ENCODE data around the gene MAML2.

Gene MAML2

DNA sequence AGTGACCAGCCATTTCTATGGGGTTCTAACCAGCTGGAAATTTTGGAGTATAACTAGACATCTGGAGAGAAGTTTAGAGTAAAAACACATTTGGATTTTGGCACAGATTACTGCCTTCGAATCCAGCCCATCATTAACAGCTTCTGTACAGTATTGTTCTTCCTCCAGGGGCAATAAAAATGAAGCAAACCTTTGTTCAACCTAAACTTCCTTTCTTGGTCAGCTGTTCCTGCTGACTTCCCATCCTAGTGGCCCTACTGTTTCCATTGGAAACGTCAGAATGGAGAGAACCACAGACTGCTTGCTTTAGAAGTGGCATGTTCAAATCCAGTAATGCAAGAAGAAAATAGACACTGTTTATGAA, 215.4 kb downstream of the MAML2 start:
- H3K14ac ChIP-seq (ENCODE audit: low read length in 2 of 2) = no peak overlapping the region
- no peak overlapping the region for H2AFZ ChIP-seq (ENCODE audit: low read depth, low read length)
- H4K8ac ChIP-seq (ENCODE audit: low read length) = no peak overlapping the region
- H2AK5ac ChIP-seq (ENCODE audit: low read length, severe bottlenecking) = no peak overlapping the region
- DNase-seq = no peak
- H3K36me3 ChIP-seq (ENCODE audit: control insufficient read depth in 1 of 2, insufficient read depth in 2 of 2, low read depth in 1 of 2, low read length in 2 of 2) = peaks cover 0 to 8% of the 10 kb centered on the region in 2 experiments
- H3K4ac ChIP-seq (ENCODE audit: low read depth in 1 of 2, low read length in 2 of 2) = no peak overlapping the region
- H3K9me3 ChIP-seq (ENCODE audit: control insufficient read depth, low read length) = no peaks in the 10 kb centered on the region
- peaks cover 35% of the 10 kb centered on the region for H3K79me1 ChIP-seq (replicated peaks; ENCODE audit: low read length, poor library complexity, severe bottlenecking)
- no peak overlapping the region for H2BK5ac ChIP-seq (ENCODE audit: low read depth, low read length, poor library complexity, severe bottlenecking)
- H3K4me2 ChIP-seq (ENCODE audit: low read length, poor library complexity, severe bottlenecking) = no peak overlapping the region
- H3K9ac ChIP-seq (ENCODE audit: low read length) = no peak overlapping the region
- H3K4me1 ChIP-seq (ENCODE audit: control insufficient read depth, insufficient read depth, low read depth, low read length) = peaks cover 8% of the 10 kb centered on the region
- H2BK120ac ChIP-seq (ENCODE audit: low read depth, low read length) = no peak overlapping the region
- H2BK12ac ChIP-seq (ENCODE audit: low read length in 2 of 2) = no peak overlapping the region
- H3K18ac ChIP-seq (ENCODE audit: low read depth in 1 of 2, low read length in 2 of 2) = no peak overlapping the region
- WGBS = 73% methylated on average over 2 of the region's 2 CpGs
- no peak overlapping the region for H3K27ac ChIP-seq (ENCODE audit: low read length, poor library complexity, severe bottlenecking)
- no peak overlapping the region for H3K23ac ChIP-seq (ENCODE audit: low read length in 2 of 2)
- H2BK15ac ChIP-seq (ENCODE audit: low read depth, poor library complexity, severe bottlenecking) = no peak overlapping the region
- no peaks in the 10 kb centered on the region for H3K27me3 ChIP-seq (ENCODE audit: control insufficient read depth in 1 of 2, insufficient read depth in 1 of 2, low read length in 2 of 2)
- no peak overlapping the region for H4K91ac ChIP-seq (ENCODE audit: low read length)
- no peak overlapping the region for H3K4me3 ChIP-seq (ENCODE audit: insufficient read depth in 1 of 2, low read depth in 1 of 2, low read length in 2 of 2)

DNA sequence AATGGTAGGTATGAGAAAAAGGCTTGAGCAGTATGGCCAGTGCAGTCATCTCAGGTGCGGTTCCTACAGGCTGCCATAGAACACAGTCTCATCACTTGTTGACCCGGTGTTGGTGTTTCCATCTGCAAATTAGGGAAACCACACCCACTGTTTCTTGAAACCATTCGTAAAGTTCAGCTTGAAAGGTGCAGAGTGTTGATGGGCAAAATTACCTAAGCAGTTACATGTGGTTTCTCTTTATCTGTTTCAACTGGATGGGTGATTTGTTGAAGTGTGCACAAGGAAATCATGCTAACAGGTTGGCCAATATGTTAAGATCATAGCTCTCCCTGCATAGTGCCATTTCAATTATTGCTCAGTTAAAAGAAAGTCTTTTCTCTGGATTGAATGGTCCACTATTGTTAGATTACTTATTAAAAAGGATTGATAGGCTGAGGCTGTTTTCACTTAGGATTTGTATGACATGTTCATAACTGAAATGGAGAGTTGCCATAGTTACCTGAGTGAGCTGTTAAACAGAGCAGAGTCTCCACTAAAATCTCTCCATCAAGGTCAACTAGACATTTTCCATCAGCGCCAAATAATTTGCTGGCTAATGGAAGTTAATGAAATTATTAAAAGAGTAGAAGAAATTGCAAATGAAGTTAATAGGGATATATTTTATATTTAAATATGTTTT, 215.9 kb downstream of the MAML2 start:
- H3K14ac ChIP-seq (ENCODE audit: low read length in 2 of 2) = no peak overlapping the region
- H2BK15ac ChIP-seq (ENCODE audit: low read depth, poor library complexity, severe bottlenecking) = no peak overlapping the region
- no peak overlapping the region for H3K4me3 ChIP-seq (ENCODE audit: insufficient read depth in 1 of 2, low read depth in 1 of 2, low read length in 2 of 2)
- no peak overlapping the region for H4K8ac ChIP-seq (ENCODE audit: low read length)
- no peak overlapping the region for H3K18ac ChIP-seq (ENCODE audit: low read depth in 1 of 2, low read length in 2 of 2)
- no peak overlapping the region for H2BK5ac ChIP-seq (ENCODE audit: low read depth, low read length, poor library complexity, severe bottlenecking)
- H2BK12ac ChIP-seq (ENCODE audit: low read length in 2 of 2) = peak overlapping the region in 1 of 2 experiments; percentile 15
- H3K23ac ChIP-seq (ENCODE audit: low read length in 2 of 2) = no peak overlapping the region
- 100% methylated on average over 3 of the region's 4 CpGs for WGBS
- peaks cover 0 to 8% of the 10 kb centered on the region in 2 experiments for H3K36me3 ChIP-seq (ENCODE audit: control insufficient read depth in 1 of 2, insufficient read depth in 2 of 2, low read depth in 1 of 2, low read length in 2 of 2)
- no peak overlapping the region for H3K4me2 ChIP-seq (ENCODE audit: low read length, poor library complexity, severe bottlenecking)
- no peaks in the 10 kb centered on the region for H3K27me3 ChIP-seq (ENCODE audit: control insufficient read depth in 1 of 2, insufficient read depth in 1 of 2, low read length in 2 of 2)
- H4K91ac ChIP-seq (ENCODE audit: low read length) = no peak overlapping the region
- peaks cover 8% of the 10 kb centered on the region for H3K4me1 ChIP-seq (ENCODE audit: control insufficient read depth, insufficient read depth, low read depth, low read length)
- H2AFZ ChIP-seq (ENCODE audit: low read depth, low read length) = no peak overlapping the region
- peak overlapping the region; percentile 49 for H2AK5ac ChIP-seq (ENCODE audit: low read length, severe bottlenecking)
- no peaks in the 10 kb centered on the region for H3K9me3 ChIP-seq (ENCODE audit: control insufficient read depth, low read length)
- H3K79me1 ChIP-seq (replicated peaks; ENCODE audit: low read length, poor library complexity, severe bottlenecking) = peaks cover 38% of the 10 kb centered on the region
- H3K9ac ChIP-seq (ENCODE audit: low read length) = no peak overlapping the region
- no peak overlapping the region for H3K4ac ChIP-seq (ENCODE audit: low read depth in 1 of 2, low read length in 2 of 2)
- DNase-seq = no peak
- no peak overlapping the region for H2BK120ac ChIP-seq (ENCODE audit: low read depth, low read length)
- no peak overlapping the region for H3K27ac ChIP-seq (ENCODE audit: low read length, poor library complexity, severe bottlenecking)

DNA sequence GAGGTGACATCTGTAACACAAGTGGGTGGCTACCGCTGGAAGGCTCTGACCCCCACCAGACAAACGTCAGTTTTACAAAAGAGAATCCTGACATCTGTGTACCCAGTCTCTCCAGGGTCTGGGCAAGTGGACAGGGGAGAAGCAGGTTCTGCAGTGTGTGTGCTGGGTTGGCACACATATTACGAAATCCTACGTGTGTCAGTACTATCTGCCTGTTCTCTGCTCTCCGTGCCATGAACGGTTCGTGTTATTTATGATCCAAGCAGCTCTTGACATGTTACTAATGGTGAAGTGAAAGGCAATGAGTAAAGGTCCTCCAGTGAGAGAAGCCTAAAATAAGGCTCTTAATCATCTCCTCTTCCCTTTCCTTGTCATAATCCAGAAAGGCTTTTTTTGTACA, 217.6 kb downstream of the MAML2 start:
- H3K4ac ChIP-seq (ENCODE audit: low read depth in 1 of 2, low read length in 2 of 2) = peak overlapping the region in 1 of 2 experiments; percentile 17
- no peak overlapping the region for H4K8ac ChIP-seq (ENCODE audit: low read length)
- 63% methylated on average over 2 of the region's 7 CpGs for WGBS
- no peak overlapping the region for H2BK120ac ChIP-seq (ENCODE audit: low read depth, low read length)
- no peak overlapping the region for H2BK12ac ChIP-seq (ENCODE audit: low read length in 2 of 2)
- H3K4me1 ChIP-seq (ENCODE audit: control insufficient read depth, insufficient read depth, low read depth, low read length) = peaks cover 8% of the 10 kb centered on the region
- no peak overlapping the region for H3K14ac ChIP-seq (ENCODE audit: low read length in 2 of 2)
- DNase-seq = peak; percentile 42
- no peak overlapping the region for H3K4me2 ChIP-seq (ENCODE audit: low read length, poor library complexity, severe bottlenecking)
- no peak overlapping the region for H3K18ac ChIP-seq (ENCODE audit: low read depth in 1 of 2, low read length in 2 of 2)
- no peaks in the 10 kb centered on the region for H3K9me3 ChIP-seq (ENCODE audit: control insufficient read depth, low read length)
- no peak overlapping the region for H3K23ac ChIP-seq (ENCODE audit: low read length in 2 of 2)
- no peak overlapping the region for H4K91ac ChIP-seq (ENCODE audit: low read length)
- H2AFZ ChIP-seq (ENCODE audit: low read depth, low read length) = no peak overlapping the region
- no peak overlapping the region for H2AK5ac ChIP-seq (ENCODE audit: low read length, severe bottlenecking)
- H3K79me1 ChIP-seq (replicated peaks; ENCODE audit: low read length, poor library complexity, severe bottlenecking) = peaks cover 42% of the 10 kb centered on the region
- no peaks in the 10 kb centered on the region for H3K27me3 ChIP-seq (ENCODE audit: control insufficient read depth in 1 of 2, insufficient read depth in 1 of 2, low read length in 2 of 2)
- H3K9ac ChIP-seq (ENCODE audit: low read length) = no peak overlapping the region
- H3K27ac ChIP-seq (ENCODE audit: low read length, poor library complexity, severe bottlenecking) = no peak overlapping the region
- no peak overlapping the region for H2BK15ac ChIP-seq (ENCODE audit: low read depth, poor library complexity, severe bottlenecking)
- no peak overlapping the region for H3K4me3 ChIP-seq (ENCODE audit: insufficient read depth in 1 of 2, low read depth in 1 of 2, low read length in 2 of 2)
- peaks cover 0 to 8% of the 10 kb centered on the region in 2 experiments for H3K36me3 ChIP-seq (ENCODE audit: control insufficient read depth in 1 of 2, insufficient read depth in 2 of 2, low read depth in 1 of 2, low read length in 2 of 2)
- no peak overlapping the region for H2BK5ac ChIP-seq (ENCODE audit: low read depth, low read length, poor library complexity, severe bottlenecking)

DNA sequence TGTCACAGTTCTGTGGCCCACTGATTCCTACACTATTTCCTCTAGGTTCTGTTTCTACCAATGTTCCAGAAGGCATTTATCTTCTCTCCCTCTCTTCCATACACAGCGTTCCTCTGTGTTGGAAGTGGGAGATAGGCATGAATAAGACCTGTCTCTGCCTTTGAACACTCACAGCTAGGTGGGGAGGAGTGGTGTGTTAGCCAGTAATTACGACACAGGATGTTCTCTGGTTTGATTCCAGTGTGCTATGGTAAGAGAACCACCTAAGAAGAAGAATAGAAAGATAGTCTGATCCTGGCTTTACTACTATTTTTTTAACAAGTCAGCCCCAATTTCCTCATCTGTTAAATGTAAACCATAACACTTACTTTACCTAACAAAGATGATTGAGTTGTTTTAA, 218.8 kb downstream of the MAML2 start:
- Histone ChIP-seq H2BK5ac (ENCODE audit: low read depth, low read length, poor library complexity, severe bottlenecking) (no peak overlapping the region), H2BK120ac (ENCODE audit: low read depth, low read length) (no peak overlapping the region), H3K79me1 (replicated peaks; ENCODE audit: low read length, poor library complexity, severe bottlenecking) (peaks cover 38% of the 10 kb centered on the region), H3K4ac (ENCODE audit: low read depth in 1 of 2, low read length in 2 of 2) (no peak overlapping the region), H3K27me3 (ENCODE audit: control insufficient read depth in 1 of 2, insufficient read depth in 1 of 2, low read length in 2 of 2) (no peaks in the 10 kb centered on the region), H4K8ac (ENCODE audit: low read length) (no peak overlapping the region), H3K4me2 (ENCODE audit: low read length, poor library complexity, severe bottlenecking) (no peak overlapping the region), H3K4me1 (ENCODE audit: control insufficient read depth, insufficient read depth, low read depth, low read length) (peaks cover 8% of the 10 kb centered on the region), H3K4me3 (ENCODE audit: insufficient read depth in 1 of 2, low read depth in 1 of 2, low read length in 2 of 2) (no peak overlapping the region), H2AFZ (ENCODE audit: low read depth, low read length) (no peak overlapping the region), H3K27ac (ENCODE audit: low read length, poor library complexity, severe bottlenecking) (no peak overlapping the region), H2BK15ac (ENCODE audit: low read depth, poor library complexity, severe bottlenecking) (no peak overlapping the region), H3K14ac (ENCODE audit: low read length in 2 of 2) (no peak overlapping the region), H2BK12ac (ENCODE audit: low read length in 2 of 2) (no peak overlapping the region), H3K9me3 (ENCODE audit: control insufficient read depth, low read length) (no peaks in the 10 kb centered on the region), H2AK5ac (ENCODE audit: low read length, severe bottlenecking) (no peak overlapping the region), H3K9ac (ENCODE audit: low read length) (no peak overlapping the region), H4K91ac (ENCODE audit: low read length) (no peak overlapping the region), H3K18ac (ENCODE audit: low read depth in 1 of 2, low read length in 2 of 2) (no peak overlapping the region), H3K36me3 (ENCODE audit: control insufficient read depth in 1 of 2, insufficient read depth in 2 of 2, low read depth in 1 of 2, low read length in 2 of 2) (peaks cover 0 to 8% of the 10 kb centered on the region in 2 experiments), H3K23ac (ENCODE audit: low read length in 2 of 2) (no peak overlapping the region)
- WGBS = 82% methylated on average over 2 of the region's 2 CpGs
- no peak for DNase-seq

Measured in mesenchymal stem cell (in vitro differentiated cells and primary cell).